SH-SY5Y (cell line): ENCODE measurements around the gene ARHGAP24.

ENCODE experiments used
- GATA2 ChIP-seq: IDR thresholded peaks from 2 replicates; pipeline ENCODE4 v1.6.1; 2011; ENCODE audit warnings: mild to moderate bottlenecking, low read depth, low read length
- GATA3 ChIP-seq: IDR thresholded peaks from 2 replicates; pipeline ENCODE4 v1.6.1; 2011; ENCODE audit warnings: low read depth, mild to moderate bottlenecking, low read length, moderate library complexity

GRCh38 chr4:85798012-85798770, 323.2 kb downstream of the ARHGAP24 start:
- TF ChIP-seq GATA2 (no peak), GATA3 (no peak)
